NK-92 (cell line): Measurements from ENCODE around the gene GPRC5C.
"Not testable (repeated sequence)": the region's sequence is repeated elsewhere in the genome, so short reads cannot be mapped to it uniquely, and the experiment has no call there.

ENCODE experiments used
- DNase-seq: peaks from one replicate; lab custom pipeline; 2025; ENCODE audit not compliant: unreplicated experiment; lab: John Stamatoyannopoulos, UW

GPRC5C gene

DNA sequence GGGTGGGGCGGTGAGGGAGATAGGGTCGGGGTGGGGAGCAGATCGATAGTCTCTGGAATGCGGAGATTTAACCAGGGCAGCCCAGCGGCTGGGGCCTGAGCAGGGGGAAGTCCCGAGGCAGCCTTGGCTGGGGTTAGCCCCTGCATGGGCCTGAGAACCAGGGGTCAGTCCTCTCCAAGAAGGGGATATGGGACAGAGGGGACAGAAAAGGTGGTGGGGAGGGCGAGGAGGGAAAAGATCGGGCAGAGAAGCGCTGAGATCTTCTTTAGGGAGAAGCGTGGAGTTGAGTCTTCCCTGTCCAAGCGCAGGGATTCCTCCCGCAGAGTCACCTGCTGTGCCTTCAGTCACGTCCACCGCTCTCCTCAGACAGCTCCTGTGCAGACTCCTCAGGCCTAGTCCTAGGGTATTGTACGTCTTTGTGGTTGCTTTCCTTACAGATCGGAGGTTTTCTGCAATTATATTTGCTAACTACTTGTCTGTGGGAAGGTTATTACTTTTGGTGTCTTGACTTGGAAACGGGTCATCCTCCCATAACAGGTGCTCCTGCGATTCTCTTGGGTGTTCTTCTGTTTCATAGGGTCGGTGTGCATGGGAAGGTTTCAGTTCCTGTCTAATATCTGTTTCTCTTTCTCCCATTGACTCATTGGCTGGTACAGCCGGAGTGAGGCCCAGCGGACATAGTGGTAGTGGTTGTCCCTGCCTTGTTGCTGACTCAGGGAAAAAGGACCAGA, 35.5 kb downstream of the GPRC5C start:
- no peak for DNase-seq

DNA sequence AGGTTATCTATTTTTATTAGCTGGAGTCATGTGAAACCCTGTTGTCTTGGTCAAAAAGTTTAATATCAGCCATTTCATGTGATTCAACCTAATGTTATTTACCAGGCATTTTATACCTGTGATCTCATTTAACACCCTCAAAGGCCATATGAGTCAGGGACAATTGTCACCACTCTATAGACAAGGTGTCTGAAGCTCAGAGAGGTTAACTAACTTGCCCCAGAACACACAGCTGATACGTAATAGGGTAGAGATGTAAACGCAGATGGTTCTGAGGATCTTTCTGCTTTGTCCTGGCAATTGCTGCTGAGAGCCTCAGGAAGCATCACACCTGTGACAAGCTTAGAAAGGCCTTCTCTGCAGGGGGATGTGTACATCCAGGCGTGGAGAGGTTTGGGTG, 39.5 kb downstream of the GPRC5C start:
- no peak for DNase-seq

DNA sequence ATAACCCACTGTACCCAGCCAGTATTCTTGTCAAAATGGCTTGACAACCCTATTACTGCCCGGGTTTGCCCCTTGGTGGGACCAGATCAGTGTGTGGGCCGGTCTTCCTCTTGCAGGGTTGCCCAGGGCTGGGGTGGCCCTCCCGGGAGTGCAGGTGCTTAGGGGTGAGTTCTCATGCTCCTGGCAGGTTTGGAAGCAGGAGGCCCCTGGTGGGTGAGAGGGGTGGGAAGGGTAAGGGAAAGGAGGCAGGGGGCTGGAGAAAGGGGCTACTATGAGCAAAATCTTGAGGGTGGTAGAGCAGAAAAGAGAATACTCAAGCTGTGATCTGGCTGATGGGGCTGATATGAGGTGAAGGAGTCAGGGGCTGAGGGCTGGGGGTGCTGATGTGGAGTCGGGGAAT, 41.0 kb downstream of the GPRC5C start:
- no peak for DNase-seq

DNA sequence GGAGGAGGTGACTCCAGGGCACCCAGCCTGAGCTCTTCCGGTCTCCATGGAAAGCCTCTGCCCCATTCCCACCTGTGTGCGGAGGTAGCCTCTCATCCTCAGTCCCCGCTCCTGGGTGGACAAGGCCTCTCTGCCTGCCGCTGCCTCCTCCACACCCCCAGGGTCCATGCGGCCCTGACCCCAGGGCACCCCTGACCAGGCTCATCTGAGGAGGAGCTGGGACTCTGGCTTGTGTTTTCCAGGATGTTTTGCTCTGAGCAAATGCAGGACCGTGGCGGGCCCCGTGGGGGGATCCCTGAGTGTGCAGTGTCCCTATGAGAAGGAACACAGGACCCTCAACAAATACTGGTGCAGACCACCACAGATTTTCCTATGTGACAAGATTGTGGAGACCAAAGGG, 41.4 kb downstream of the GPRC5C start:
- no peak for DNase-seq

DNA sequence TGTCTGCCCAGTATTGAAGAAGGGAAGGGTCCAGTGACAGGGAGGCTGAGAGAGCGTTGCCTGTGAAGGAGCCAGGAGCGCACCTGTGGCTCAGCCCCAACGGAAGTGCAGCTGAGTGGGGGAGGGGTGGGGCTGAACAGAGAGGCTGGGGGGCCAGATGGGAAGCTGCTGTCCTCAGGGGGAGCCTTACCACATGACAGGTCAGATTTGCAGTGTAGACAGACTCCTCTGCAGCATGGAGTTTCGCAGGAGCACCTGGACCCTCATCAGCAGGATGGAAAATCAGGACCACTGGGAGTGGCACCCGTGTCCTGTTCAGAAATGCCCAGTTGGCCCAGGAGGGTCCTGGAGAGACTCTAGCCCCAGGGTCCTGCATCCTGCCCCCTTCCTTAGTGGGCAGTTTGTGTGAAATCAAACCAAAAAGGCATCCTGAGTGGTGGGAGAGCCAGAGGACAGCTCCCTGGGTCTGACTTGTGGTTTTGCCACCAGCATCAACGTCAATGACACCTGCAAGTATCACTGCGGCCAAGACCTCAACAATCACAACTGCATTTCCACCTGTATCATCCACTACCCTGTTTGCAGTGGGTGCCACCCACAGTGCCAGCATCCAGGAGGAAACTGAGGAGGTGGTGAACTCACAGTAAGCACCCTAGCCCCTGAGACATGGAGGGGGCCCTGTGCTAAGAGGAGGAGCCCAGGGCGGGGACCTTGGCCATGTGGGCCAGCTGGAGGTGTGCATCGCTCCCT, 42.3 kb downstream of the GPRC5C start:
- no peak for DNase-seq

DNA sequence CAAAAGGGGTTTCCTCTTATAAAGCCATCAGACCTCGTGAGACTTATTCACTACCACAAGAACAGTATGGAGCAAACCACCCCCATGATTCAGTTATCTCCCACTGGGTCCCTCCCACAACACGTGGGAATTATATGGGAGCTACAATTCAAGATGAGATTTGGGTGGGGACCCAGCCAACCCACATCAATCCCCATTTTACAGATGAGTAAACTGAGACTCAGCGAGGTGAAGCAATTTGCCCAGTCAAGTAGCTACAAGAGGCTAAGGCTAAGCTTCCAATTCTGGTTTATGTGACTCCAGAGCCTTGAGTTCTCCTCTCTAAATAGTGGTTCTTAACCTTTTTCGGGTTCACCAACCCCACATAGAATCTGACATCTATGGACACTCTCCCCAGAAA, 43.3 kb downstream of the GPRC5C start:
- no peak for DNase-seq

DNA sequence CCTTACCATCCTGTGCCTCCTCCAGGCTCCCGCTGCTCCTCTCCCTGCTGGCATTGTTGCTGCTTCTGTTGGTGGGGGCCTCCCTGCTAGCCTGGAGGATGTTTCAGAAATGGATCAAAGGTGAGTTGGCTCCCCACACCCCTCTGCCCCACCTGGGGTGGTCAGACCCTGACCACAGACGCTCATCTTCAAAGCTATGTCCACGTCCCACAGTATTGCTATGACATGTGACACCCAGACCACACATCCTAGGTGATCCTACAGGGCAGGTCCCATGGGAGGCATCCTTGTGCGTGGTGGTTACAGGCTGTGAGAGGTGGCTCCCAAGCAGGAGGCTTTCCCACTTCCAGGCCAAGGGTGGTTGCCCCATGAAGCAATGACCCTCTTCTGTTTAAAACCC, 45.5 kb downstream of the GPRC5C start:
- DNase-seq: no peak

DNA sequence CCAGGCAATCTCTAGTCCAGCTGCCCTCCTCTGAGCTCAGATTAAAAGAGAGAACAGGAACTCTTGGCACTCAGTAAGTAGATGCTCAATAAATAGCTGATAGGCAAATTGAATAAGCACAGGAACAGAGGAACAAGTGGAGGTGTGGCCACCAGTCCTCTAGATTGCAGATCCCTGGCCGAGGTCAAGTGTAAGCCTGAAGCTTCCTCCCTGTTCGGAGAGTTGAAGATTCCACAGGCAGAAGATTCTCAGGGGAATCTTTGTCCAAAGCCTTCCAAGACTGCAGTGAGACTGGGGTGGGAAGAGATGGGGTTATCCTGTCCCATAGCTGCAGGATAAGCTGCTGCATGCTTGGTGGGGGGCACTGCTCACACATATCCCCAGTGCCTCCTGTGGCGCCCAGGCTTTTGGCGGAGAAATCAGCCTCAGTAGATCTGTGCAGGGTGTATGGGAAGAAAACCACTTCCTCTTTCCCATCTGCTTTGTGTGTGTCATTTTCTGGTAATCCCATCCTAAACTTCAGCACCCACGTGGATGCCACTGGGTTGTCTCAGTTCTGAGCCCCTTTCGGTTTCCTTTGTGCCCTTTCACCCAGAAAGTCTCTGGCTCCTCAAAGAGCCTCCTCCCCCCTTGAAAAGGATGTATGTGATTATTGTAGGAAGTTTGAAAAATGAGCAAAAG, 46.7 kb downstream of the GPRC5C start:
- no peak for DNase-seq

DNA sequence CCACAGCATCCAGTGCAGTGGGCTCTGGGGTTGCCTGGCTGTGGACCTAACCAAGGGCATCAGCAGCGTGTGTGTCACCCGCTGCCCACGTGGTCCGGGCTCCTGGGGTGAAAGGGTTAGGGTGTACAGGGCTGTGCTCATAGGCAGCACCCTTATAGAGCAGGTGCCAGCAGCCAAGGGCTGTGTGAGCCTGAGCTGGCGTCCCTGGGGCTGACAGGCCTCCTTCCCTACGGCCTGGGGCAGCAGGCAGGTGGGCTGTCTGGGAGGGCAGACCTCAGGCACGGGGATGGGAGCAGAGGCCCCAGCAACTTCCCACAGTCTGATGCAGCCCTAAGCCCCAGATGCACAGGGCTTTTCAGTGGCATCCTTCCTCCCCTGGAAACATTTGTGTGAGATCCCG, 48.4 kb downstream of the GPRC5C start:
- no peak for DNase-seq

DNA sequence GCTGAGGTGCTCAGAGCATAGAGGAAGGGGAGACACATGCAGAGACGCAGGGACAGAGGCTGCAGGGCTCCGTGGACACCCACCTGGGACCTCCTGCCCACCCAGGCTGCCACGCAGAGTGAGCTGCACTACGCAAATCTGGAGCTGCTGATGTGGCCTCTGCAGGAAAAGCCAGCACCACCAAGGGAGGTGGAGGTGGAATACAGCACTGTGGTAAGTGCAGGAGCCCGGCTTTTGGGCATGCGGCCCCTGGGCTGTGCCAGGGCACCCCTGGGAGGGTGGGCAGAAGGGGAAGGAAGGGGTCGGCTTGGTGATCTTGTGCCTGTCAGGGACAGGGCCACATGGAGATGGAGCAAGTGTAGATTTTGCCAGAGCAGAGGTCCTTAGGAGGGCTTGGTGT, 49.7 kb downstream of the GPRC5C start:
- DNase-seq: no peak

DNA sequence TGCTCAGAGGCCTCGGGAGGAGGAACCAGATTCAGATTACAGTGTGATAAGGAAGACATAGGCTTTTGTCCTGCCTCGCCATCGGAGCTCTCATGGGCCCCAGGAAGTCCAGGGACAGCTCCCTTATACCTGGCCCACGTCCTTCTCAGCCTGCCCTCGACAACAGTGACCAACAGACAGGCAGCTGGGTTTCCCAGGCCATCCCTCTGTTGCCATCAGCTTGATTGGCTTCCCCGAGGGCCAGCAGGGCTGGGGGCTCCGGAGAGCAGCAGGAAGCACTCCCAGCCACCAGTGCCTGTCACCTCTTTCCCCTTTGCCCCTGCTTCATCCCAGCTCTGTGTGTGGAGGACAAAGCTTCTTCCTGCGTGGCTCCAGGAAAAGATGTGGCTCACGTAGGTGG, 52.2 kb downstream of the GPRC5C start:
- no peak for DNase-seq

DNA sequence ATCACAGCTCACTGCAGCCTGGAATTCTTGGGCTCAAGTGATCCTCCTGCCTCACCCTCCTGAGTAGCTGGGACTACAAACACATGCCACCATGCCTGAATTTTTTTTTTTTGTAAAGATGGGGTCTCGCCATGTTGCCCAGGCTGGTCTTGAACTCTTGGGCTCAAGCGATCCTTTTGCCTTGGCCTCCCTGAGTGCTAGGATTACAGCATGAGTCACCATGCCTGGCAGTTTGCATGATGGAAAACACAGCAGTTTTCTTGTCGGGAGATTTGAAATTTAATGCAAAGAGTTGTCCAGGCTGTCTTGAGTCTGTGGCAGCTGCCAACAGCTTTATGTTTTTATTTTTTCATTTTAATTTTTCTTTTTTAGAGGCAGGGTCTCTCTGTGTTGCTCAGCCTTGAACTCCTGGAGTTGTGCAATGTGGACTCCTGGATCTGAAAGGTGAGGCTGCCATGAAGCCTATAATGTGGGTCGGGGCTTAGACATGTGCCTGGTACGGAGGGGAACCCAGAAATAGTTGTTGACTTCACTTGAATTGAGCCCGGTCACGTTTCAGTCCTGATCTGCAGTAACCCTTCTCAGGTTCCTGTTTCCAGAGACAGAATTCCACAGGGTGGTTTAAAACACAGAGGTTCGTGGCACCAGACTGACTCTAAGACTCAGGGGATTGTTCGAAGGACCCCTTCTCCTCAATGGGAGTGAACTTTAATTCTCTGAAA, 53.3 kb downstream of the GPRC5C start:
- no peak for DNase-seq

DNA sequence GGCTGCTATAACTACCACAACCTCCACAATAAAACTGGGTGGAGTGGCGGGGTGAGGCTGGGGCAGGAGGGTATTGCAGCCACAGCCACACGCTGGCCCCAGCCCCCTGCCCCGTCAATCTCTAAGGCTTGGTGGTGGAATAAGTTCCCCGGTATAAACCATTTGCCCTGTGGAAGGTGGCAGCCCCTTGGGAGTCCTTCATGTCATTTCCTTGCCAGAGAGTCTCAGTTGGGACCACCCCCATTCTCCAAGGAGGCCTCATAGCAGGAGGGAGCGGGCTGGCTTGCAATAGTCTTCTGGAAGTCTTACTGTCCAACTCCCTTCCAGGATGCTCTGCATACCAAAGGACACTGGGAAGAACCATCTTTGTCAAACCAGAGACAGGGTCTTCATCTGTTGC, 54.0 kb downstream of the GPRC5C start:
- DNase-seq: no peak

DNA sequence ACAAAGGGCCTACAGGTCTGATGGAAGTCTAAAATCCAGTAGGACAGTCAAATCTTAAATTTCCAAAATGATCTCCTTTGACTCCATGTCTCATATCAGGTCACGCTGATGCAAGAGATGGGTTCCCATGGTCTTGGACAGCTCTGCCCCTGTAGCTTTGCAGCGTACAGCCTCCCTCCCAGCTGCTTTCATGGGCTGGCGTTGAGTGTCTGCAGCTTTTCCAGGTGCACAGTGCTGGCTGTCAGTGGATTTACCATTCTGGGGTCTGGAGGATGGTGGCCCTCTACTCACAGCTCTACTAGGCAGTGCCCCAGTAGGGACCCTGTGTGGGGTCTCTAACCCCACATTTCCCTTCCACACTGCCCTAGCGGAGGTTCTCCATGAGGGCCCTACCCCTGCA, 56.4 kb downstream of the GPRC5C start:
- DNase-seq: not testable (repeated sequence)

DNA sequence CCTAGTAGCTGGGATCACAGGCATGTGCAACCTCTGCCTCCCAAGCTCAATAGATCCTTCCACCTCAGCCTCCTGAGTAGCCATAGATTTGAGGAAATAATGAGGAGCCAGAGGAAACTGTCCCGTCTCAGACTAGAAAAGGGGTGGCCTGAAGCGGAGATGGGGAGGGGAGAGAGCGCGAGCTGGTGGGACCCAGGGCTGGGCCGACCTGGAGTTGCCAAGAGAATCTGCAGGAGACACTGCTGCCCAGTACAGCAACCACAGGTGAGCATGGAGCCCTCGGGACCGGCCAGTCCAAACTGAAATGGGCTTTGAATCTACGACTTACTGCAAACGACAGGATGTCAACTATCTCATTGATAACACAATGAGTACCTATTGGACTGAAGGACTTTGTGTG, 58.8 kb downstream of the GPRC5C start:
- DNase-seq: no peak

DNA sequence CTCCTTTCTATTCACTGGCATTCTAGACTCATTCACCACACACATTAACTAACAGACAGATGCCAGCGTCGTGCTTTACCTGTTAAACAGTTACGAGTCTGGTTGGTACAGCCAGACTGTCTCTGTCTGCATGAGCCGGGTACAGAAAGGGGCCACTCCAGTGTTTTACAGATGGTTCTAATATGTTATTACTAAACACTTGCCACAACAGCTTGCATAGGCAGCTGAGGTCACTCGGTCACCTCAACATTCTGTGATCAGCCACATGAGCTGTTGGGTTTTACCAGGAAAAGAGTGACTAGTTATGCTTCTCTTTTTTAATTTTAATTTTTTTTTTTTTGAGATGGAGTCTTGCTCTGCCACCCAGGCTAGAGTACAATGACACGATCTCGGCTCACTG, 59.7 kb downstream of the GPRC5C start:
- DNase-seq: no peak

DNA sequence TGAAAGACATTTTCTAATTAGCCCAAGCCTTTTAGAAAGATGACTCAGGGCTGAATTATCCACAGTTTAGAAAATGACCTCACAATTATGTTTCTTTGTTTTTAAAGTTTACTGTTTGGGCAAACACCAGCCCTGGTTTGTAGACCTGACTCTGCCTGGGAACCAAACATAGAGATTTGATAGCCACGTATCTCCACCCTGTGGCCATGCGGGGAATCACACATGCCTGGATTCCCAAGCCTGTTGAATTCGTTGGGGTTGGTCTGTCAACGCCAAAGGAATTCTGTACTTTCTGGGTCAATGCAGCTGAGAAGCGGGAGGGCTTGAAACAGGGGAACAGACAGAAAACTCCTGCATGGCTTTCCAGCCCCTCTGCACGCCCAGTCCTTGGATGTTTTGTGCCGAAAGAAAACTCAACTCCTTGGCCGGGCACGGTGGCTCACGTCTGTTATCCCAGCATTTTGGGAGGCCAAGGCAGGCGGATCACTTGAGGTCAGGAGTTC, 61.5 kb downstream of the GPRC5C start:
- DNase-seq: no peak
